K562 (cell line): Measurements from ENCODE around the gene ERCC4. TPM values are rescaled to one million over a fixed set of nuclear protein-coding genes. Genes with fewer than 3 reads are reported as not detected.

Experiments
- ATAC-seq: fragments of 200-7000 bp; cut with Tn5 transposase; 3 replicates; pipeline ENCODE4 v1.9.1; 2020; ENCODE audit warnings: moderate library complexity
- BruUV-seq: library from RNA; stranded (reverse); fragments of 400-500 nt; replicated peaks from 2 replicates; lab custom pipeline; 2021; lab: Mats Ljungman, UMichigan
- CTCF ChIA-PET: fragments of 300-600 bp; formaldehyde crosslinking; extraction: SDS; loops from one replicate; lab custom pipeline; 2021; ENCODE audit warnings: low intra/inter-chr PET ratio; lab: Yijun Ruan, JAX
- POLR2A ChIA-PET: fragments of 300-600, 350-650 bp; sonication (Branson Sonifier 250); formaldehyde crosslinking; extraction: SDS; loops from one replicate; lab custom pipeline; 2021; ENCODE audit warnings: antibody characterized with exemption, inconsistent platforms; lab: Yijun Ruan, JAX
- DNase-seq, 4 experiments: peaks; one replicate each; pipeline versions ENCODE4 v3.0.0 to v3.0.0-alpha.2; 2011 to 2018; ENCODE audit warnings: low spot score in 3 of 4, mixed read lengths in 3 of 4; ENCODE audit errors: extremely low read depth in 1 of 4
- FAIRE-seq: peaks from 2 replicates; lab custom pipeline; 2011; peaks lifted over from hg19 to GRCh38; lab: Jason Lieb, UNC
- H2AFZ ChIP-seq: 2 replicates; pipeline ENCODE4 v1.6.0; 2011; ENCODE audit warnings: low read depth, low read length, control low read depth, inconsistent platforms
- H3K27ac ChIP-seq: fragments of 200-600 bp; 3 replicates; pipeline ENCODE4 v1.8.0; 2011; ENCODE audit warnings: low read depth, mild to moderate bottlenecking, control low read depth, inconsistent platforms, low read length, moderate library complexity, mixed read lengths; ENCODE audit errors: extremely low read depth
- H3K27me3 ChIP-seq, 2 experiments: fragments of 300-600 bp in 1 of 2; 2 replicates in 1 of 2; 3 replicates in 1 of 2; pipeline versions ENCODE4 v1.6.0 to v1.8.0; 2011; ENCODE audit warnings: inconsistent platforms in 2 of 2, low read length in 2 of 2, mild to moderate bottlenecking in 1 of 2, mixed read lengths in 1 of 2, moderate library complexity in 1 of 2; ENCODE audit not compliant: control insufficient read depth in 2 of 2, insufficient read depth in 2 of 2
- H3K36me3 ChIP-seq: fragments of 300-600 bp; 3 replicates; pipeline ENCODE4 v1.8.0; 2011; ENCODE audit warnings: mild to moderate bottlenecking, low read length, inconsistent platforms; ENCODE audit not compliant: control insufficient read depth, insufficient read depth
- H3K4me1 ChIP-seq, 2 experiments: fragments of 200-600 bp in 1 of 2; replicated peaks in 1 of 2; 2 replicates in 1 of 2; 3 replicates in 1 of 2; pipeline versions ENCODE4 v1.5.1 to v1.8.0; 2011; ENCODE audit warnings: inconsistent platforms in 2 of 2, low read length in 2 of 2, mild to moderate bottlenecking in 1 of 2, mixed read lengths in 1 of 2, moderate library complexity in 1 of 2; ENCODE audit not compliant: control insufficient read depth in 2 of 2, insufficient read depth in 2 of 2
- H3K4me2 ChIP-seq: 2 replicates; pipeline ENCODE4 v1.6.1; 2011; ENCODE audit warnings: low read length, control low read depth, inconsistent platforms, mixed read lengths; ENCODE audit not compliant: insufficient read depth
- H3K4me3 ChIP-seq: fragments of 200-600 bp; sonication (generic), shearing (Covaris generic); 2 replicates; pipeline ENCODE4 v1.5.1; 2016; ENCODE audit warnings: control low read depth, inconsistent platforms
- H3K79me2 ChIP-seq: fragments of 200-600 bp; 3 replicates; pipeline ENCODE4 v1.8.0; 2011; ENCODE audit warnings: low read length, inconsistent platforms; ENCODE audit not compliant: control insufficient read depth, insufficient read depth
- H3K9ac ChIP-seq, 2 experiments: 2 replicates each; pipeline versions ENCODE4 v1.6.0 to v1.6.1; 2011; ENCODE audit warnings: low read depth in 2 of 2, low read length in 2 of 2, control low read depth in 1 of 2, inconsistent platforms in 1 of 2, mild to moderate bottlenecking in 1 of 2, mixed read lengths in 1 of 2; ENCODE audit not compliant: insufficient read depth in 1 of 2
- H3K9me1 ChIP-seq: one replicate; pipeline ENCODE4 v1.6.0; 2011; ENCODE audit warnings: inconsistent platforms, mild to moderate bottlenecking, low read length, moderate library complexity; ENCODE audit not compliant: control insufficient read depth, insufficient read depth
- H3K9me3 ChIP-seq: replicated peaks from 2 replicates; pipeline ENCODE4 v1.5.1; 2011; ENCODE audit warnings: low read depth, low read length, inconsistent platforms; ENCODE audit not compliant: control insufficient read depth, insufficient read depth
- H4K20me1 ChIP-seq: replicated peaks from 2 replicates; pipeline ENCODE4 v1.6.1; 2011; ENCODE audit warnings: low read length, inconsistent platforms, mixed read lengths; ENCODE audit not compliant: control insufficient read depth, insufficient read depth
- CBX5 ChIP-seq: IDR thresholded peaks from 2 replicates; pipeline ENCODE4 v1.6.1; 2014; ENCODE audit warnings: low read depth, borderline replicate concordance
- MLLT1 ChIP-seq, 2 experiments: fragments of 450-650 bp; IDR thresholded peaks; 2 replicates each; pipeline ENCODE4 v1.6.1; 2016
- MLX ChIP-seq, 2 experiments: fragments of 450-650 bp in 1 of 2; sonication (generic) in 1 of 2; formaldehyde crosslinking; conservative IDR thresholded peaks; 2 replicates each; pipeline versions ENCODE4 v1.4.0 to v1.8.1; 2020 to 2022; ENCODE audit warnings: mild to moderate bottlenecking in 1 of 2, missing genetic modification reagents in 1 of 2
- PML ChIP-seq: IDR thresholded peaks from 2 replicates; pipeline ENCODE4 v1.6.1; 2012; ENCODE audit warnings: low read length, inconsistent platforms
- POLR2AphosphoS5 ChIP-seq: IDR thresholded peaks from 2 replicates; pipeline ENCODE4 v1.6.1; 2011; ENCODE audit warnings: mild to moderate bottlenecking, low read depth, low read length, moderate library complexity; ENCODE audit not compliant: control insufficient read depth, insufficient read depth
- TCFL5 ChIP-seq: fragments of 250-450 bp; sonication (Bioruptor Pico); conservative IDR thresholded peaks from 2 replicates; pipeline ENCODE4 v1.6.1; 2021; ENCODE audit warnings: mild to moderate bottlenecking, moderate library complexity, matching md5 sums
- WGBS: fragments of 100-300 bp; shearing (Covaris generic); methylation state at CpG from one replicate; pipeline ENCODE4 v1.1.6; 2016; ENCODE audit warnings: low coverage, mixed read lengths; ENCODE audit not compliant: insufficient coverage; ENCODE audit errors: missing lambda C conversion rate; 5-methylcytosine and 5-hydroxymethylcytosine counted together
- in situ Hi-C: fragments of 300-500 bp; cut with MboI; formaldehyde crosslinking; loops from 4 replicates; pipeline ENCODE4 v1.15.0; 2018; ENCODE audit warnings: inconsistent platforms, mixed read lengths
- intact Hi-C: fragments of 100-400 bp; cut with micrococcal nuclease; formaldehyde crosslinking; loops from 2 replicates; pipeline ENCODE4 v1.14.2; 2022
- polyA plus RNA-seq, 8 experiments: library from polyadenylated mRNA; depleted of rRNA in 4 of 8; stranded (reverse) in 5 of 8; unstranded in 3 of 8; fragments of >200 nt; fragmentation: Nextera tagmentation in 2 of 8; fragmentation: Illumina TruSeq in 1 of 8; extraction: Ambion mirVana in 2 of 8; extraction: Trizol in 1 of 8; gene quantifications; 2 replicates each; pipeline versions ENCODE4 v1.2.1 to v1.2.3, GENCODE V29; 2011 to 2014; ENCODE audit warnings: inconsistent platforms in 1 of 8, missing spikeins in 1 of 8
- total RNA-seq, 7 experiments: library from RNA; depleted of rRNA in 6 of 7; stranded (reverse); fragments of >200 nt in 6 of 7; fragmentation: Illumina TruSeq in 2 of 7; extraction: Trizol in 2 of 7; gene quantifications; 2 replicates each; pipeline versions ENCODE4 v1.2.1 to v1.2.3, GENCODE V29; 2011 to 2021; ENCODE audit warnings: low replicate concordance in 1 of 7

ERCC4 gene
- total and polyA plus RNA-seq, 9 of the 15 experiments (the other 6 are each of a cell fraction or from before 2014, with no cell fraction given): 3.7 to 10.5 (median 6.0) TPM

- TF ChIP-seq MLX (CRISPR knock-in tag; conservative IDR thresholded peaks at IDR 0.05) (no peak), TCFL5 (CRISPR knock-in tag) (no peak), MLLT1 (IDR thresholded peaks at IDR 0.05) (no peak), CBX5 (no peak), POLR2AphosphoS5 (no peak), PML (no peak)
- Histone ChIP-seq H3K9me3 (no peaks in the 10 kb centered on the region), H3K36me3 (peaks cover 28% of the 10 kb centered on the region; the same call in 2 of the 3 replicates), H3K4me3 (no peak overlapping the region), H3K4me2 (no peak overlapping the region), H3K9ac (no peak overlapping the region), H2AFZ (no peak overlapping the region), H3K79me2 (no peaks in the 10 kb centered on the region), H3K27me3 (no peaks in the 10 kb centered on the region), H4K20me1 (no peaks in the 10 kb centered on the region), H3K9me1 (no peaks in the 10 kb centered on the region), H3K27ac (no peak overlapping the region), H3K4me1 (no peaks in the 10 kb centered on the region)
- intact Hi-C loops: no loop called here
- DNase-seq: no peak
- POLR2A ChIA-PET: interaction anchor here (0.7 kb wide), 1 partner anchor 12 kb away, joined by 3 read pairs; no protein-coding TSS in a partner anchor
- no peak for ATAC-seq
- 55% methylated on average over 9 of the region's 9 CpGs for WGBS
- CTCF ChIA-PET: no interaction called here
- in situ Hi-C loops: no loop called here
- FAIRE-seq: no peak
- no TSS peak for BruUV-seq
These were observed 26.0 kb downstream of the ERCC4 start for GRCh38 chr16:13945744-13946485.
